ENCODE measurements around the gene UTP14C. TPM values are rescaled to one million over a fixed set of nuclear protein-coding genes. Genes with fewer than 3 reads are reported as not detected.
"Not testable (repeated sequence)": the region's sequence is repeated elsewhere in the genome, so short reads cannot be mapped to it uniquely, and the experiment has no call there.

UTP14C gene
- total and polyA plus RNA-seq, 12 donors = 1.4 to 21.4 (median 14.1) TPM

GRCh38 chr13:52027832-52028231 lies 3.3 kb downstream of the UTP14C start:
- intact Hi-C loops (cut with DNase I) = no loop called here
- Histone ChIP-seq H3K27me3 (no peaks in the 10 kb centered on the region), H3K9me3 (replicated peaks in 1 of 3) (no peaks in the 10 kb centered on the region), H3K27ac (no peak overlapping the region), H3K4me1 (replicated peaks in 1 of 2) (no peaks in the 10 kb centered on the region), H3K4me3 (no peak overlapping the region), H3K36me3 (replicated peaks in 1 of 2) (no peaks in the 10 kb centered on the region)
- DNase-seq = no peak
- 95 to 97% (median 96%) methylated on average over 1 of the region's 1 CpG for WGBS, 4 donors
- TF ChIP-seq CTCF (IDR thresholded peaks at IDR 0.05) (no peak), POLR2A (IDR thresholded peaks at IDR 0.05) (no peak)

- no peaks in the 10 kb centered on the region for H3K4me1 ChIP-seq (replicated peaks in 1 of 2)
- no peak for TF ChIP-seq POLR2A (IDR thresholded peaks at IDR 0.05)
- TF ChIP-seq CTCF (IDR thresholded peaks at IDR 0.05) = no peak
- H3K36me3 ChIP-seq (replicated peaks in 1 of 2) = no peaks in the 10 kb centered on the region
- WGBS, 4 donors = 85 to 99% (median 92%) methylated on average over 4 of the region's 4 CpGs
- H3K27me3 ChIP-seq = no peaks in the 10 kb centered on the region
- no peak overlapping the region for H3K27ac ChIP-seq
- no peak for DNase-seq
- intact Hi-C loops (cut with DNase I) = no loop called here
- H3K9me3 ChIP-seq (replicated peaks in 1 of 3) = no peaks in the 10 kb centered on the region
- H3K4me3 ChIP-seq = no peak overlapping the region
Observed at GRCh38 chr13:52029569-52029968, 5.1 kb downstream of the UTP14C start.

- H3K4me1 ChIP-seq (replicated peaks in 1 of 2); H3K9me3 ChIP-seq (replicated peaks in 1 of 3); intact Hi-C loops (cut with DNase I); H3K4me3 ChIP-seq; H3K27ac ChIP-seq; H3K36me3 ChIP-seq (replicated peaks in 1 of 2); H3K27me3 ChIP-seq; DNase-seq: not testable (repeated sequence)
- WGBS, 4 donors = 98 to 99% (median 99%) methylated on average over 5 to 6 of the region's 6 CpGs
Observed at GRCh38 chr13:52030401-52030800, 5.9 kb downstream of the UTP14C start.

- Histone ChIP-seq H3K4me1 (replicated peaks in 1 of 2) (no peaks in the 10 kb centered on the region), H3K27me3 (no peaks in the 10 kb centered on the region), H3K36me3 (replicated peaks in 1 of 2) (no peaks in the 10 kb centered on the region), H3K4me3 (no peak overlapping the region), H3K27ac (no peak overlapping the region), H3K9me3 (replicated peaks in 1 of 3) (no peaks in the 10 kb centered on the region)
- WGBS, 4 donors = 79 to 94% (median 91%) methylated on average over 2 of the region's 2 CpGs
- no peak for TF ChIP-seq CTCF (IDR thresholded peaks at IDR 0.05)
- TF ChIP-seq POLR2A (IDR thresholded peaks at IDR 0.05) = no peak
- intact Hi-C loops (cut with DNase I) = no loop called here
- DNase-seq = no peak
Observed at GRCh38 chr13:52033039-52033438, 8.5 kb downstream of the UTP14C start.

- no peak overlapping the region for H3K27ac ChIP-seq
- TF ChIP-seq POLR2A (IDR thresholded peaks at IDR 0.05) (no peak), CTCF (IDR thresholded peaks at IDR 0.05) (no peak)
- H3K4me1 ChIP-seq (replicated peaks in 1 of 2) = no peaks in the 10 kb centered on the region
- intact Hi-C loops (cut with DNase I) = no loop called here
- 77 to 91% (median 83%) methylated on average over 5 of the region's 5 CpGs for WGBS, 4 donors
- H3K4me3 ChIP-seq = no peak overlapping the region
- no peak for DNase-seq
- no peaks in the 10 kb centered on the region for H3K9me3 ChIP-seq (replicated peaks in 1 of 3)
- H3K36me3 ChIP-seq (replicated peaks in 1 of 2) = no peaks in the 10 kb centered on the region
- H3K27me3 ChIP-seq = no peaks in the 10 kb centered on the region
Observed at GRCh38 chr13:52034616-52035226, 10.2 kb downstream of the UTP14C start.
